Liver (tissue), 9 donors: ENCODE results near the gene RBKS. TPM values are rescaled to one million over a fixed set of nuclear protein-coding genes. Genes with fewer than 3 reads are reported as not detected.

Source experiments
- DNase-seq: peaks from one replicate; pipeline ENCODE4 v3.0.0-alpha.2; 2017; ENCODE audit warnings: low spot score
- H3K27ac ChIP-seq, 2 donors: one replicate each; pipeline ENCODE4 v1.7.0; 2013; ENCODE audit warnings: inconsistent platforms in 2 of 2, low read length in 2 of 2, control low read depth in 1 of 2, low read depth in 1 of 2, mild to moderate bottlenecking in 1 of 2
- H3K27me3 ChIP-seq, 4 donors: one replicate each; pipeline versions ENCODE4 v1.6.1 to v1.7.0; 2013; ENCODE audit warnings: low read length in 3 of 4, inconsistent platforms in 1 of 4, mild to moderate bottlenecking in 1 of 4, moderate library complexity in 1 of 4; ENCODE audit not compliant: control insufficient read depth in 4 of 4, insufficient read depth in 4 of 4
- H3K36me3 ChIP-seq, 4 donors: one replicate each; pipeline versions ENCODE4 v1.6.1 to v1.7.0; 2013; ENCODE audit warnings: low read length in 3 of 4, mild to moderate bottlenecking in 3 of 4, low read depth in 1 of 4, moderate library complexity in 1 of 4; ENCODE audit not compliant: control insufficient read depth in 4 of 4, insufficient read depth in 3 of 4
- H3K4me1 ChIP-seq, 4 donors: one replicate each; pipeline versions ENCODE4 v1.6.1 to v1.7.0; 2013; ENCODE audit warnings: low read length in 3 of 4, mild to moderate bottlenecking in 3 of 4, moderate library complexity in 1 of 4; ENCODE audit not compliant: control insufficient read depth in 4 of 4, insufficient read depth in 4 of 4
- H3K4me3 ChIP-seq, 3 donors: one replicate each; pipeline versions ENCODE4 v1.6.1 to v1.7.0; 2013; ENCODE audit warnings: low read length in 3 of 3, control low read depth in 1 of 3, low read depth in 1 of 3, mild to moderate bottlenecking in 1 of 3
- H3K9ac ChIP-seq, 2 donors: one replicate each; pipeline ENCODE4 v1.7.0; 2013; ENCODE audit warnings: low read length in 2 of 2, mild to moderate bottlenecking in 2 of 2, moderate library complexity in 2 of 2, control low read depth in 1 of 2, low read depth in 1 of 2
- H3K9me3 ChIP-seq, 4 donors: one replicate each; pipeline versions ENCODE4 v1.6.1 to v1.7.0; 2013; ENCODE audit warnings: low read length in 3 of 4; ENCODE audit not compliant: control insufficient read depth in 4 of 4
- EGR1 ChIP-seq, 2 donors: IDR thresholded peaks; 2 replicates each; pipeline ENCODE4 v1.6.1; 2016 to 2018; ENCODE audit warnings: antibody characterized with exemption in 2 of 2, low read depth in 2 of 2
- FOXA1 ChIP-seq: IDR thresholded peaks from 2 replicates; pipeline ENCODE4 v1.6.1; 2016; ENCODE audit warnings: antibody characterized with exemption
- FOXA2 ChIP-seq: IDR thresholded peaks from 2 replicates; pipeline ENCODE4 v1.6.1; 2016; ENCODE audit warnings: antibody characterized with exemption
- HNF4A ChIP-seq, 2 donors: conservative IDR thresholded peaks; 2 replicates each; pipeline ENCODE4 v1.6.1; 2016; ENCODE audit warnings: antibody characterized with exemption in 2 of 2, mild to moderate bottlenecking in 2 of 2
- HNF4G ChIP-seq: IDR thresholded peaks from 2 replicates; pipeline ENCODE4 v1.6.1; 2016; ENCODE audit warnings: antibody characterized with exemption
- JUND ChIP-seq, 2 donors: IDR thresholded peaks; 2 replicates each; pipeline ENCODE4 v1.6.1; 2016; ENCODE audit warnings: antibody characterized with exemption in 2 of 2
- NR2F2 ChIP-seq: IDR thresholded peaks from 2 replicates; pipeline ENCODE4 v1.6.1; 2016; ENCODE audit warnings: antibody characterized with exemption
- RAD21 ChIP-seq, 2 donors: IDR thresholded peaks; 2 replicates each; pipeline ENCODE4 v1.6.1; 2016; ENCODE audit warnings: antibody characterized with exemption in 2 of 2, mild to moderate bottlenecking in 2 of 2
- RXRA ChIP-seq, 2 donors: IDR thresholded peaks; 2 replicates each; pipeline ENCODE4 v1.6.1; 2017 to 2018; ENCODE audit warnings: antibody characterized with exemption in 2 of 2, mild to moderate bottlenecking in 1 of 2
- SP1 ChIP-seq: IDR thresholded peaks from 2 replicates; pipeline ENCODE4 v1.6.1; 2018; ENCODE audit warnings: antibody characterized with exemption, mild to moderate bottlenecking
- TAF1 ChIP-seq: conservative IDR thresholded peaks from 2 replicates; pipeline ENCODE4 v1.6.1; 2016; ENCODE audit warnings: antibody characterized with exemption, mild to moderate bottlenecking
- YY1 ChIP-seq: IDR thresholded peaks from 2 replicates; pipeline ENCODE4 v1.6.1; 2016; ENCODE audit warnings: antibody characterized with exemption, mild to moderate bottlenecking
- WGBS: extraction: QIAGEN DNeasy Blood & Tissue Kit; methylation state at CpG from one replicate; pipeline ENCODE4 v1.1.7; 2013; 5-methylcytosine and 5-hydroxymethylcytosine counted together
- polyA plus RNA-seq, 2 donors: library from polyadenylated mRNA; stranded (reverse) in 1 of 2; unstranded in 1 of 2; fragments of 200-250 nt in 1 of 2; fragments of >200 nt in 1 of 2; fragmentation: Nextera tagmentation in 1 of 2; extraction: Ambion mirVana in 1 of 2; gene quantifications; one replicate each; pipeline versions ENCODE4 v1.2.1 to v1.2.3, GENCODE V29; 2013 to 2015
- total RNA-seq, 2 donors: library from RNA; depleted of rRNA; stranded (reverse); fragments of >200 nt; gene quantifications; one replicate each; pipeline ENCODE4 v1.2.3, GENCODE V29; 2014
- TF ChIP-seq, protein P1 (sequence below): IDR thresholded peaks from 2 replicates; pipeline ENCODE4 v1.6.1; 2016; ENCODE audit warnings: antibody characterized with exemption
- TF ChIP-seq, protein P2 (sequence below): fragments of 150-350 bp; IDR thresholded peaks from 2 replicates; pipeline ENCODE4 v1.5.1; 2017; ENCODE audit warnings: improper control_type of control experiment, low read depth, low read length; ENCODE audit not compliant: missing input control
- TF ChIP-seq, protein P3 (sequence below): IDR thresholded peaks from 2 replicates; pipeline ENCODE4 v1.6.1; 2016; ENCODE audit warnings: antibody characterized with exemption, mild to moderate bottlenecking
- TF ChIP-seq, protein P4 (sequence below): IDR thresholded peaks from 2 replicates; pipeline ENCODE4 v1.6.1; 2016; ENCODE audit warnings: antibody characterized with exemption
- TF ChIP-seq, protein P5 (sequence below): IDR thresholded peaks from 2 replicates; pipeline ENCODE4 v1.6.1; 2016; ENCODE audit warnings: antibody characterized with exemption
- donor health status: healthy.
- donor health status: healthy.
- donor health status: healthy.
- donor health status: healthy.
- donor health status: healthy.

The RBKS gene
- total and polyA plus RNA-seq, 4 donors, result 6.3 to 18.8 (median 15.2) TPM

DNA sequence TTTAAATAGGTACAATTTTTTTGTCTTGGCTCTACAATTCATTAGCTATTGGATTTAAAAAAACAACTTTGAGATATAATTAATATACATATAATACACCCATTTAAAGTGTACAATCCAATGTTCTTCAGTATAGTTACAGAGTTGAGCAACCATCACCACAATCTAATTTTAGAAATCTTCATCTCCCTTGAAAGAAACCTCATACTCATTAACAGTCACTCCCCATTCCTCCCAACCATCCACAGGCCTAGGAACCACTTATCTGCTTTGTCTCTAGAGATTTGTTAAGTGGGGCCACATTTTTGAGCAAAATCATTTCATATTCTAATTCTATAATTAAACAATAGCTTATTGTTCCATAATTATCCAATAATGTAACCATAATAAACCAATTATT is 86.0 kb downstream of the RBKS start:
- TF ChIP-seq, protein P1, sequence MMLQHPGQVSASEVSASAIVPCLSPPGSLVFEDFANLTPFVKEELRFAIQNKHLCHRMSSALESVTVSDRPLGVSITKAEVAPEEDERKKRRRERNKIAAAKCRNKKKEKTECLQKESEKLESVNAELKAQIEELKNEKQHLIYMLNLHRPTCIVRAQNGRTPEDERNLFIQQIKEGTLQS, result no peak
- TF ChIP-seq RXRA (IDR thresholded peaks at IDR 0.05) (no peak), NR2F2 (no peak), EGR1 (IDR thresholded peaks at IDR 0.05; ENCODE audit: low read depth in 2 of 2) (no peak)
- TF ChIP-seq, protein P2, sequence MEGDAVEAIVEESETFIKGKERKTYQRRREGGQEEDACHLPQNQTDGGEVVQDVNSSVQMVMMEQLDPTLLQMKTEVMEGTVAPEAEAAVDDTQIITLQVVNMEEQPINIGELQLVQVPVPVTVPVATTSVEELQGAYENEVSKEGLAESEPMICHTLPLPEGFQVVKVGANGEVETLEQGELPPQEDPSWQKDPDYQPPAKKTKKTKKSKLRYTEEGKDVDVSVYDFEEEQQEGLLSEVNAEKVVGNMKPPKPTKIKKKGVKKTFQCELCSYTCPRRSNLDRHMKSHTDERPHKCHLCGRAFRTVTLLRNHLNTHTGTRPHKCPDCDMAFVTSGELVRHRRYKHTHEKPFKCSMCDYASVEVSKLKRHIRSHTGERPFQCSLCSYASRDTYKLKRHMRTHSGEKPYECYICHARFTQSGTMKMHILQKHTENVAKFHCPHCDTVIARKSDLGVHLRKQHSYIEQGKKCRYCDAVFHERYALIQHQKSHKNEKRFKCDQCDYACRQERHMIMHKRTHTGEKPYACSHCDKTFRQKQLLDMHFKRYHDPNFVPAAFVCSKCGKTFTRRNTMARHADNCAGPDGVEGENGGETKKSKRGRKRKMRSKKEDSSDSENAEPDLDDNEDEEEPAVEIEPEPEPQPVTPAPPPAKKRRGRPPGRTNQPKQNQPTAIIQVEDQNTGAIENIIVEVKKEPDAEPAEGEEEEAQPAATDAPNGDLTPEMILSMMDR, result no peak
- TF ChIP-seq, protein P3, sequence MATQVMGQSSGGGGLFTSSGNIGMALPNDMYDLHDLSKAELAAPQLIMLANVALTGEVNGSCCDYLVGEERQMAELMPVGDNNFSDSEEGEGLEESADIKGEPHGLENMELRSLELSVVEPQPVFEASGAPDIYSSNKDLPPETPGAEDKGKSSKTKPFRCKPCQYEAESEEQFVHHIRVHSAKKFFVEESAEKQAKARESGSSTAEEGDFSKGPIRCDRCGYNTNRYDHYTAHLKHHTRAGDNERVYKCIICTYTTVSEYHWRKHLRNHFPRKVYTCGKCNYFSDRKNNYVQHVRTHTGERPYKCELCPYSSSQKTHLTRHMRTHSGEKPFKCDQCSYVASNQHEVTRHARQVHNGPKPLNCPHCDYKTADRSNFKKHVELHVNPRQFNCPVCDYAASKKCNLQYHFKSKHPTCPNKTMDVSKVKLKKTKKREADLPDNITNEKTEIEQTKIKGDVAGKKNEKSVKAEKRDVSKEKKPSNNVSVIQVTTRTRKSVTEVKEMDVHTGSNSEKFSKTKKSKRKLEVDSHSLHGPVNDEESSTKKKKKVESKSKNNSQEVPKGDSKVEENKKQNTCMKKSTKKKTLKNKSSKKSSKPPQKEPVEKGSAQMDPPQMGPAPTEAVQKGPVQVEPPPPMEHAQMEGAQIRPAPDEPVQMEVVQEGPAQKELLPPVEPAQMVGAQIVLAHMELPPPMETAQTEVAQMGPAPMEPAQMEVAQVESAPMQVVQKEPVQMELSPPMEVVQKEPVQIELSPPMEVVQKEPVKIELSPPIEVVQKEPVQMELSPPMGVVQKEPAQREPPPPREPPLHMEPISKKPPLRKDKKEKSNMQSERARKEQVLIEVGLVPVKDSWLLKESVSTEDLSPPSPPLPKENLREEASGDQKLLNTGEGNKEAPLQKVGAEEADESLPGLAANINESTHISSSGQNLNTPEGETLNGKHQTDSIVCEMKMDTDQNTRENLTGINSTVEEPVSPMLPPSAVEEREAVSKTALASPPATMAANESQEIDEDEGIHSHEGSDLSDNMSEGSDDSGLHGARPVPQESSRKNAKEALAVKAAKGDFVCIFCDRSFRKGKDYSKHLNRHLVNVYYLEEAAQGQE, result no peak
- TF ChIP-seq, protein P4, sequence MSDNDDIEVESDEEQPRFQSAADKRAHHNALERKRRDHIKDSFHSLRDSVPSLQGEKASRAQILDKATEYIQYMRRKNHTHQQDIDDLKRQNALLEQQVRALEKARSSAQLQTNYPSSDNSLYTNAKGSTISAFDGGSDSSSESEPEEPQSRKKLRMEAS, result no peak
- DNase-seq, result no peak
- Histone ChIP-seq H3K4me1 (no peaks in the 10 kb centered on the region), H3K27me3 (no peaks in the 10 kb centered on the region), H3K9me3 (no peaks in the 10 kb centered on the region), H3K36me3 (peaks cover 0 to 4% (median under 1%) of the 10 kb centered on the region in 4 donors), H3K4me3 (no peak overlapping the region), H3K27ac (no peak overlapping the region), H3K9ac (no peak overlapping the region)

DNA sequence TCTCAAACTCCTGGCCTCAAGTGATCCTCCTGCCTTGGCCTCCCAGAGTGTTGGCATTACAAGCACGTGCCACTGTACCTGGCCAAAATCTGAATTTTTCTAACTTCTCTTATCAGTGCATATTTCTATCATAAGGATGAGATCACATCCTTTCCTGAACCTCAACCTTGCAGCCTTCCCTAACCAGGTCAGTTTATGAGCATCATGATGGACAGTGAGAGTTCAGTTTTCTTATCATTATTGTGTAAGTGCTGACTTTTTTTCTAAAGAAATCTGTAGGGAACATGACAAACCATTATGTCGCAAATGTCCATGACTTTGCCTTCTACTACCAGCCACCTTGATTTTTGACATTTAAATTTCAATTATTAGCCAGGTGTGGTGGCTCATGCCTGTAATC is 87.1 kb downstream of the RBKS start:
- H3K27ac ChIP-seq, result no peak overlapping the region
- 97% methylated on average over 2 of the region's 2 CpGs for WGBS
- no peak overlapping the region for H3K4me3 ChIP-seq
- TF ChIP-seq RXRA (IDR thresholded peaks at IDR 0.05), result no peak
- TF ChIP-seq YY1, result no peak
- TF ChIP-seq HNF4G, result no peak
- no peak for TF ChIP-seq TAF1
- TF ChIP-seq JUND (IDR thresholded peaks at IDR 0.05), result no peak
- no peak for TF ChIP-seq EGR1 (IDR thresholded peaks at IDR 0.05; ENCODE audit: low read depth in 2 of 2)
- no peak for TF ChIP-seq FOXA1
- no peak for TF ChIP-seq NR2F2
- no peak for TF ChIP-seq RAD21 (IDR thresholded peaks at IDR 0.05)
- TF ChIP-seq, protein P5, sequence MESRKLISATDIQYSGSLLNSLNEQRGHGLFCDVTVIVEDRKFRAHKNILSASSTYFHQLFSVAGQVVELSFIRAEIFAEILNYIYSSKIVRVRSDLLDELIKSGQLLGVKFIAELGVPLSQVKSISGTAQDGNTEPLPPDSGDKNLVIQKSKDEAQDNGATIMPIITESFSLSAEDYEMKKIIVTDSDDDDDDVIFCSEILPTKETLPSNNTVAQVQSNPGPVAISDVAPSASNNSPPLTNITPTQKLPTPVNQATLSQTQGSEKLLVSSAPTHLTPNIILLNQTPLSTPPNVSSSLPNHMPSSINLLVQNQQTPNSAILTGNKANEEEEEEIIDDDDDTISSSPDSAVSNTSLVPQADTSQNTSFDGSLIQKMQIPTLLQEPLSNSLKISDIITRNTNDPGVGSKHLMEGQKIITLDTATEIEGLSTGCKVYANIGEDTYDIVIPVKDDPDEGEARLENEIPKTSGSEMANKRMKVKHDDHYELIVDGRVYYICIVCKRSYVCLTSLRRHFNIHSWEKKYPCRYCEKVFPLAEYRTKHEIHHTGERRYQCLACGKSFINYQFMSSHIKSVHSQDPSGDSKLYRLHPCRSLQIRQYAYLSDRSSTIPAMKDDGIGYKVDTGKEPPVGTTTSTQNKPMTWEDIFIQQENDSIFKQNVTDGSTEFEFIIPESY, result no peak
- TF ChIP-seq, protein P1, result no peak
- no peak for TF ChIP-seq FOXA2
- TF ChIP-seq, protein P4, result no peak
- TF ChIP-seq SP1, result no peak
- TF ChIP-seq, protein P3, result no peak
- no peak for TF ChIP-seq HNF4A (conservative IDR thresholded peaks at IDR 0.05)
- TF ChIP-seq, protein P2, result no peak

More for the DNA sequence above, 87.1 kb downstream of the RBKS start:
- Histone ChIP-seq H3K9me3 (no peaks in the 10 kb centered on the region), H3K36me3 (peaks cover 0 to 4% (median 0%) of the 10 kb centered on the region in 4 donors), H3K4me1 (no peaks in the 10 kb centered on the region), H3K9ac (no peak overlapping the region), H3K27me3 (no peaks in the 10 kb centered on the region)
- no peak for DNase-seq
